K562 (cell line): ENCODE measurements around the gene POP7. TPM values are rescaled to one million over a fixed set of nuclear protein-coding genes. Genes with fewer than 3 reads are reported as not detected.
A peak's percentile ranks its signal among the peaks of the same experiment; 100 is the strongest.

Source experiments
- CEBPZ ChIP-seq: fragments of 150-350 bp; IDR thresholded peaks from 2 replicates; pipeline ENCODE4 v1.6.1; 2014; ENCODE audit warnings: low read depth, mild to moderate bottlenecking, low read length, borderline replicate concordance
- CHCHD3 ChIP-seq: fragments of 250-450 bp; sonication (Bioruptor Pico); IDR thresholded peaks from 2 replicates; pipeline ENCODE4 v2.1.2; 2022; ENCODE audit warnings: mild to moderate bottlenecking
- EP400 ChIP-seq: fragments of 450-650 bp; IDR thresholded peaks from 2 replicates; pipeline ENCODE4 v1.6.1; 2017; ENCODE audit warnings: antibody characterized with exemption, mild to moderate bottlenecking, moderate library complexity
- FOXJ3 ChIP-seq: sonication (generic); formaldehyde crosslinking; IDR thresholded peaks from 2 replicates; pipeline ENCODE4 v1.4.0; 2020; ENCODE audit warnings: mild to moderate bottlenecking, missing genetic modification reagents
- FOXM1 ChIP-seq, 2 experiments: fragments of 450-650 bp in 1 of 2; sonication (generic) in 1 of 2; formaldehyde crosslinking in 1 of 2; IDR thresholded peaks; 2 replicates each; pipeline versions ENCODE4 v1.6.1 to v1.9.0; 2017 to 2022; ENCODE audit warnings: low read depth in 2 of 2, mild to moderate bottlenecking in 2 of 2, missing genetic modification reagents in 1 of 2, moderate library complexity in 1 of 2
- HMG20B ChIP-seq: fragments of 250-450 bp; sonication (Bioruptor Pico); IDR thresholded peaks from 2 replicates; pipeline ENCODE4 v1.5.0; 2021; ENCODE audit warnings: mild to moderate bottlenecking
- IFI16 ChIP-seq: fragments of 250-450 bp; sonication (Bioruptor Pico); IDR thresholded peaks from 2 replicates; pipeline ENCODE4 v2.1.2; 2022; ENCODE audit warnings: mild to moderate bottlenecking, inconsistent platforms
- MTA1 ChIP-seq: fragments of 450-650 bp; IDR thresholded peaks from 2 replicates; pipeline ENCODE4 v1.6.1; 2017; ENCODE audit warnings: borderline replicate concordance
- NELFE ChIP-seq: IDR thresholded peaks from 2 replicates; pipeline ENCODE4 v1.6.1; 2011; ENCODE audit warnings: mild to moderate bottlenecking; ENCODE audit not compliant: insufficient read depth, insufficient read length
- NFIC ChIP-seq: fragments of 450-650 bp; IDR thresholded peaks from 2 replicates; pipeline ENCODE4 v1.6.1; 2017; ENCODE audit warnings: mild to moderate bottlenecking, inconsistent platforms
- PBX2 ChIP-seq, 2 experiments: IDR thresholded peaks in 1 of 2; conservative IDR thresholded peaks in 1 of 2; 2 replicates each; pipeline ENCODE4 v1.6.1; 2016; ENCODE audit warnings: low read depth in 2 of 2, mild to moderate bottlenecking in 1 of 2, missing compliant biosample characterization in 1 of 2, missing genetic modification characterization in 1 of 2, moderate library complexity in 1 of 2
- PHF21A ChIP-seq: fragments of 450-650 bp; IDR thresholded peaks from 2 replicates; pipeline ENCODE4 v1.6.1; 2017; ENCODE audit warnings: low read depth, borderline replicate concordance
- SAP30 ChIP-seq: fragments of 200-600 bp; sonication (generic); IDR thresholded peaks from 2 replicates; pipeline ENCODE4 v1.6.1; 2012; ENCODE audit warnings: borderline replicate concordance, low read depth, mild to moderate bottlenecking, moderate library complexity, low read length, control low read depth, inconsistent platforms; ENCODE audit not compliant: insufficient read depth, poor library complexity, severe bottlenecking
- SETDB1 ChIP-seq: IDR thresholded peaks from one replicate; pipeline ENCODE4 v1.6.1; 2012; ENCODE audit warnings: low read length, control low read depth, inconsistent platforms
- SRSF3 ChIP-seq: fragments of 200-400 bp; formaldehyde crosslinking; IDR thresholded peaks from 2 replicates; pipeline ENCODE4 v1.6.1; 2016; ENCODE audit warnings: mild to moderate bottlenecking, low read length, moderate library complexity; ENCODE audit not compliant: insufficient read depth
- ZBTB9 ChIP-seq: fragments of 450-650 bp; formaldehyde crosslinking; IDR thresholded peaks from 2 replicates; pipeline ENCODE4 v1.4.0; 2020; ENCODE audit warnings: mild to moderate bottlenecking, moderate library complexity
- ZFP1 ChIP-seq: fragments of 450-650 bp; formaldehyde crosslinking; IDR thresholded peaks from 2 replicates; pipeline ENCODE4 v1.4.0; 2020; ENCODE audit warnings: mild to moderate bottlenecking, mixed read lengths
- ZNF324 ChIP-seq: fragments of 250-450 bp; sonication (Bioruptor Pico); IDR thresholded peaks from 2 replicates; pipeline ENCODE4 v1.4.0; 2020; ENCODE audit warnings: mild to moderate bottlenecking
- ZNF511 ChIP-seq: sonication (generic); formaldehyde crosslinking; IDR thresholded peaks from 2 replicates; pipeline ENCODE4 v1.8.0; 2022; ENCODE audit warnings: mild to moderate bottlenecking, missing genetic modification reagents
- ZNF589 ChIP-seq: fragments of 200-800 bp; sonication (Bioruptor generic); IDR thresholded peaks from 2 replicates; pipeline ENCODE4 v1.6.1; 2016; ENCODE audit warnings: low read depth, missing genetic modification characterization, missing compliant biosample characterization
- ZNF830 ChIP-seq: fragments of 250-450 bp; sonication (Bioruptor Pico); IDR thresholded peaks from 2 replicates; pipeline ENCODE4 v1.5.0; 2021; ENCODE audit warnings: mild to moderate bottlenecking
- polyA plus RNA-seq, 8 experiments: library from polyadenylated mRNA; depleted of rRNA in 4 of 8; stranded (reverse) in 5 of 8; unstranded in 3 of 8; fragments of >200 nt; fragmentation: Nextera tagmentation in 2 of 8; fragmentation: Illumina TruSeq in 1 of 8; extraction: Ambion mirVana in 2 of 8; extraction: Trizol in 1 of 8; gene quantifications; 2 replicates each; pipeline versions ENCODE4 v1.2.1 to v1.2.3, GENCODE V29; 2011 to 2014; ENCODE audit warnings: inconsistent platforms in 1 of 8, missing spikeins in 1 of 8
- total RNA-seq, 7 experiments: library from RNA; depleted of rRNA in 6 of 7; stranded (reverse); fragments of >200 nt in 6 of 7; fragmentation: Illumina TruSeq in 2 of 7; extraction: Trizol in 2 of 7; gene quantifications; 2 replicates each; pipeline versions ENCODE4 v1.2.1 to v1.2.3, GENCODE V29; 2011 to 2021; ENCODE audit warnings: low replicate concordance in 1 of 7

POP7 gene
- total and polyA plus RNA-seq, 9 of the 15 experiments (the other 6 are each of a cell fraction or from before 2014, with no cell fraction given) = 11.5 to 163 (median 68.9) TPM

GRCh38 chr7:100705320-100705752, 585 bp upstream of the POP7 start (continued):
- TF ChIP-seq ZNF324 (CRISPR knock-in tag) = 0 out of 2 replicates have a peak, but pooled peaks have one; percentile 8
- peak; percentile 80; the same call in 1 of the 2 replicates for TF ChIP-seq PHF21A
- 0 out of 2 replicates have a peak, but pooled peaks have one; percentile 64 for TF ChIP-seq ZNF830
- TF ChIP-seq NELFE = no peak
- TF ChIP-seq EP400 = no peak
- no peak for TF ChIP-seq NFIC
- no peak for TF ChIP-seq SETDB1
- no peak for TF ChIP-seq FOXJ3 (CRISPR knock-in tag)
- TF ChIP-seq SRSF3 = peak; percentile 84; the same call in 1 of the 2 replicates
- no peak for TF ChIP-seq FOXM1 (IDR thresholded peaks at IDR 0.05; ENCODE audit: low read depth)
- TF ChIP-seq FOXM1 (CRISPR knock-in tag; IDR thresholded peaks at IDR 0.05; ENCODE audit: low read depth) = no peak
- no peak for TF ChIP-seq CEBPZ
- TF ChIP-seq ZNF589 (CRISPR knock-in tag) = peak; percentile 38; the same call in 1 of the 2 replicates
- TF ChIP-seq ZBTB9 (CRISPR knock-in tag) = peak; percentile 78; the same call in 1 of the 2 replicates
- peak; percentile 90 for TF ChIP-seq SAP30
- no peak for TF ChIP-seq PBX2 (CRISPR knock-in tag; IDR thresholded peaks at IDR 0.05; ENCODE audit: low read depth)
- no peak for TF ChIP-seq PBX2 (tag; conservative IDR thresholded peaks at IDR 0.05; ENCODE audit: low read depth)
- TF ChIP-seq MTA1 = peak; percentile 64
- TF ChIP-seq IFI16 (CRISPR knock-in tag) = no peak
- TF ChIP-seq HMG20B (CRISPR knock-in tag) = no peak
- peak; percentile 66; the same call in 1 of the 2 replicates for TF ChIP-seq ZNF511 (CRISPR knock-in tag)
- no peak for TF ChIP-seq CHCHD3 (CRISPR knock-in tag)
- TF ChIP-seq ZFP1 (CRISPR knock-in tag) = no peak
